ENCODE measurements around the gene WDR43. TPM values are rescaled to one million over a fixed set of nuclear protein-coding genes. Genes with fewer than 3 reads are reported as not detected.

The WDR43 gene
- total RNA-seq, 1 experiment from 2014 or later, result 85.6 TPM

DNA sequence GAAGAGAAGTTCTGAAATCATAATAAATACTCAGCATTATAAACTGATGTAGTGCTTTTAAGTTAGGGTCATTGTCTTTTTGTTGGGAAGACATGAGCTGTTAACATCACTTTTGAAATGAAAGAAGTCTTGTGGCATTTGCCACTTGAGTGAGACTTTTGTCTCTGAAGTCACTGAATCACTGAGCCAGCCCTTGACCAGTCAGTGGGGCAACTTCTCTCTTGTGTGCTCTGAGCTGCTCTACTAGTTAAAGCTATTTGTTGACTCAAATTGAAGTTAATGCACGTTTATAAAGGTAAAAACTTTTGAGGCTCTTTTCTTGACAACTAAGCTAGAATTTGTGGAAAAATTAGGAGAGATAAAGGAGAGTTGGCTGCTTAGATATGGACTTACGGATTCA, 6.7 kb downstream of the WDR43 start:
- DNase-seq, result no peak
- CTCF ChIA-PET, result no interaction called here
- H3K27me3 Mint-ChIP-seq (ENCODE audit: unreplicated experiment), result no peaks in the 10 kb centered on the region
- H3K36me3 Mint-ChIP-seq (ENCODE audit: insufficient read depth, unreplicated experiment), result peaks cover 49% of the 10 kb centered on the region
- intact Hi-C loops (cut with micrococcal nuclease; ENCODE audit: unreplicated experiment), result no loop called here
- no peak overlapping the region for H3K27ac Mint-ChIP-seq (ENCODE audit: unreplicated experiment)
- no peaks in the 10 kb centered on the region for H3K9me3 Mint-ChIP-seq (ENCODE audit: low read depth, unreplicated experiment)
- peaks cover 60% of the 10 kb centered on the region for H3K4me1 Mint-ChIP-seq (ENCODE audit: low read depth, unreplicated experiment)
- H3K4me3 Mint-ChIP-seq (ENCODE audit: low read depth, unreplicated experiment), result no peak overlapping the region
- TF ChIP-seq, protein P1, sequence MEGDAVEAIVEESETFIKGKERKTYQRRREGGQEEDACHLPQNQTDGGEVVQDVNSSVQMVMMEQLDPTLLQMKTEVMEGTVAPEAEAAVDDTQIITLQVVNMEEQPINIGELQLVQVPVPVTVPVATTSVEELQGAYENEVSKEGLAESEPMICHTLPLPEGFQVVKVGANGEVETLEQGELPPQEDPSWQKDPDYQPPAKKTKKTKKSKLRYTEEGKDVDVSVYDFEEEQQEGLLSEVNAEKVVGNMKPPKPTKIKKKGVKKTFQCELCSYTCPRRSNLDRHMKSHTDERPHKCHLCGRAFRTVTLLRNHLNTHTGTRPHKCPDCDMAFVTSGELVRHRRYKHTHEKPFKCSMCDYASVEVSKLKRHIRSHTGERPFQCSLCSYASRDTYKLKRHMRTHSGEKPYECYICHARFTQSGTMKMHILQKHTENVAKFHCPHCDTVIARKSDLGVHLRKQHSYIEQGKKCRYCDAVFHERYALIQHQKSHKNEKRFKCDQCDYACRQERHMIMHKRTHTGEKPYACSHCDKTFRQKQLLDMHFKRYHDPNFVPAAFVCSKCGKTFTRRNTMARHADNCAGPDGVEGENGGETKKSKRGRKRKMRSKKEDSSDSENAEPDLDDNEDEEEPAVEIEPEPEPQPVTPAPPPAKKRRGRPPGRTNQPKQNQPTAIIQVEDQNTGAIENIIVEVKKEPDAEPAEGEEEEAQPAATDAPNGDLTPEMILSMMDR (IDR thresholded peaks at IDR 0.05; ENCODE audit: unreplicated experiment), result no peak
- no TSS peak for BruUV-seq (replicated peaks)

GRCh38 chr2:28901841-28902240, 7.4 kb downstream of the WDR43 start:
- H3K27me3 Mint-ChIP-seq (ENCODE audit: unreplicated experiment), result no peaks in the 10 kb centered on the region
- CTCF ChIA-PET, result no interaction called here
- no TSS peak for BruUV-seq (replicated peaks)
- DNase-seq, result no peak
- intact Hi-C loops (cut with micrococcal nuclease; ENCODE audit: unreplicated experiment), result no loop called here
- no peaks in the 10 kb centered on the region for H3K9me3 Mint-ChIP-seq (ENCODE audit: low read depth, unreplicated experiment)
- H3K27ac Mint-ChIP-seq (ENCODE audit: unreplicated experiment), result no peak overlapping the region
- TF ChIP-seq, protein P1 (IDR thresholded peaks at IDR 0.05; ENCODE audit: unreplicated experiment), result no peak
- H3K4me1 Mint-ChIP-seq (ENCODE audit: low read depth, unreplicated experiment), result peaks cover 66% of the 10 kb centered on the region
- H3K36me3 Mint-ChIP-seq (ENCODE audit: insufficient read depth, unreplicated experiment), result peaks cover 55% of the 10 kb centered on the region
- no peak overlapping the region for H3K4me3 Mint-ChIP-seq (ENCODE audit: low read depth, unreplicated experiment)

DNA sequence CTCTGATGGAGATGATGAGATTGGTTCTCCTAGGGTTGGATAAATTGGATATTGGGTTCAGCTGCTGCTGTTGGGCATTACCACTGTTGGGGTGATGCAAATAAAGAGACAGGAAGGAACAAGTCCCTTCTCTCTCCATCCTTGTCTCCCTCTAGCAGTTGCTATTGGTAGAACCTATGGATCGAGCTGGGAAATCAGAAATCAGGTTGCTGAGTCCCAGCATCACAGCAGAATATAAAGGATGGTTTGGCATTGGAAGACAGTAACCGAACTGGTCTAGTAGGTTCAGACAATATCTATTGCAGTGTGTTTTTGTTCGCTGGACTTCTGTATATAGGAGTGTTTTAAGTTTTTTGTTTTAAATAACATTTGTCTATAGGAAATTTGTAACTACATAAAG, 8.1 kb downstream of the WDR43 start:
- intact Hi-C loops (cut with micrococcal nuclease; ENCODE audit: unreplicated experiment), result no loop called here
- Mint-ChIP-seq H3K9me3 (ENCODE audit: low read depth, unreplicated experiment) (no peaks in the 10 kb centered on the region), H3K36me3 (ENCODE audit: insufficient read depth, unreplicated experiment) (peaks cover 60% of the 10 kb centered on the region), H3K27ac (ENCODE audit: unreplicated experiment) (no peak overlapping the region), H3K4me3 (ENCODE audit: low read depth, unreplicated experiment) (no peak overlapping the region), H3K27me3 (ENCODE audit: unreplicated experiment) (no peaks in the 10 kb centered on the region), H3K4me1 (ENCODE audit: low read depth, unreplicated experiment) (peaks cover 64% of the 10 kb centered on the region)
- CTCF ChIA-PET, result no interaction called here
- BruUV-seq (replicated peaks), result no TSS peak
- TF ChIP-seq, protein P1 (IDR thresholded peaks at IDR 0.05; ENCODE audit: unreplicated experiment), result no peak
- no peak for DNase-seq

GRCh38 chr2:28904295-28904694, 9.8 kb downstream of the WDR43 start:
- Mint-ChIP-seq H3K4me3 (ENCODE audit: low read depth, unreplicated experiment) (no peak overlapping the region), H3K27me3 (ENCODE audit: unreplicated experiment) (no peaks in the 10 kb centered on the region), H3K4me1 (ENCODE audit: low read depth, unreplicated experiment) (peaks cover 60% of the 10 kb centered on the region), H3K36me3 (ENCODE audit: insufficient read depth, unreplicated experiment) (peaks cover 73% of the 10 kb centered on the region), H3K27ac (ENCODE audit: unreplicated experiment) (no peak overlapping the region), H3K9me3 (ENCODE audit: low read depth, unreplicated experiment) (no peaks in the 10 kb centered on the region)
- intact Hi-C loops (cut with micrococcal nuclease; ENCODE audit: unreplicated experiment), result no loop called here
- TF ChIP-seq, protein P1 (IDR thresholded peaks at IDR 0.05; ENCODE audit: unreplicated experiment), result no peak
- BruUV-seq (replicated peaks), result no TSS peak
- CTCF ChIA-PET, result interaction anchor here (0.6 kb wide), 1 partner anchor 418 kb away, joined by 3 read pairs; no protein-coding TSS in a partner anchor
- DNase-seq, result no peak

Data from Calu3 (cell line).